Islet precursor cell (in vitro differentiated cells): Measurements from ENCODE around the gene OSTF1.

Experiments used
- DNase-seq: peaks from one replicate; pipeline ENCODE4 v3.0.0-alpha.2; 2018

The OSTF1 gene

GRCh38 chr9:75123696-75124095 is 35.4 kb downstream of the OSTF1 start:
- no peak for DNase-seq

DNA sequence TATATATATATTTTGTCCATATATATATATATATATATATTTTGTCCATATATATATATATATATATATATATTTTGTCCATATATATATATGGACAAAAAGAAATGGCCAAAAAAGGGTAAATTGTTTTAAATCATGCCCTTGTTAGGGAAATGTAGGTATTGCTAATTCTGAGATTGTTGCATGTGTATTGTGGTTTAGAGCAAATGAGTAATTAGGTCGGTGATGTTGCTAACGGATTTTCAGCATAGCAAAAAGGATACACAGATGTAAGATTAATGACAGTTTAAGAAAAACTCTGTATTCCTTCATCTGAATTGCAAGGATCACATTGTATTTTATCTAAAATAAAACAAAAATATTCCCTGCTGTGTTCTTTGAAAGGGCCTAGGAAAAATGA is 40.2 kb downstream of the OSTF1 start:
- no peak for DNase-seq

GRCh38 chr9:75130172-75130571 is 41.9 kb downstream of the OSTF1 start:
- DNase-seq, result no peak

DNA sequence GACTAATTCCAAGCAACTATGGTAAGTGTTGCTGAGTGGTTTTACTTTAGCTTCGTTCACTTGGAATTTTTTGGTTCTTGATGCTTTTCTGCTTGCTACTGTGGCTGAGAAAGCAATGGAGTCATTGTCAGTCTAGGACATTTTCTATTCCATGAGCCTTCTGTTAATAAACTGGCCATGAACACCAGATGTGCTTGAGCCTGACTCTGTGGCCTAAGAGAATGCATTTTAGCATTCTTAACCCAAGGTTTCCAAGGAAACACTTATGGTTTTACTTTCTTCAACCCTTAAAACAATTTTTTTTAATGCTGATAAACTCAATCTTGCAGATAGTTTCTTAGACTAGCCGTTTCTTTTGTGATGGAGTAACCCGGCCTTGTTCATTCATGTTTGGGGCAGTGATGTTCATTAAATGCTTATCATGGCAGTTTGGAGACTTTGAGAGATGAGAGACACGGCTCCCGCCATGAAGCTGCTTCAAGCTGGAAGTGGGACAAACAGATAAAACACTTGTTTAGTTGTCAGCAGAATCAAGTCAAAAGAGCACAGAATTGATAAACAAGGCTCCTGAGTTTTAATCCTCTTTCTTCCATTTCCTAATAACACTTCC is 42.4 kb downstream of the OSTF1 start:
- no peak for DNase-seq

DNA sequence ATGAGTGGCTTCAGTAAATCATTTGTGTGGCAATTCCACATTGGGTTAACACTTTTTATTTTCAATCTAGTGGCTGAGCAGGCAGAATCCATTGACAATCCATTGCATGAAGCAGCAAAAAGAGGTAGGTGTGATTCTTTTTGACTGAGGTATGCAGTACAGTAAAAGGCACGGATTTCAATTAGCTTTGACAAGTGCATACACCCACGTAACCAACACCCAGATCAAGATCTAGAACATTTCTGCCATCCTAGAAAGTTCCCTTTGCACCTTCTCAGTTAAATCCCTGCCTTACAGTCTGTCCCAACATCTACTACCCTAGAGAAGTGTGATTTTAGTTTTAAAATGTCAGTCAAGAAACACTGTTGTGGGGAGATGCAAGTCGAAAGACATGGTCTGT is 43.4 kb downstream of the OSTF1 start:
- DNase-seq, result no peak

DNA sequence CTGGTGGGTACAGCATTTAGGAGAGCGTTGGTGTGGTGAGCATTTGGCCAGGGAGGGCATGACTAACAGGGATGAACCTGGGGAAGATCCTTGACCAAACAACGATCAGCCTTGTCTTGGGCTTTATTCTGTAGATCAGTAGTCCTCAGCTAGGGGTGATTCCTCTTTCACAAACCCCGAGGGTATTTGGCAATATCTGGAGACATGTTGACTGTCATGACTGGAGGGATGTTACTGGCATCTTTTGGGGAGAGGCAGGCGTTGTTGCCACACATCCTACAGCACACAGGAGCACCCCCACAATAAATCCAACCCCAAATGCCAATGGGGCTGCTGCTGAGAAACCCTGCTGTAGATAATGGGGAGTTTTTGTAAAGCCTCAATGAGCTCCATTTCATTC is 43.9 kb downstream of the OSTF1 start:
- DNase-seq, result no peak

DNA sequence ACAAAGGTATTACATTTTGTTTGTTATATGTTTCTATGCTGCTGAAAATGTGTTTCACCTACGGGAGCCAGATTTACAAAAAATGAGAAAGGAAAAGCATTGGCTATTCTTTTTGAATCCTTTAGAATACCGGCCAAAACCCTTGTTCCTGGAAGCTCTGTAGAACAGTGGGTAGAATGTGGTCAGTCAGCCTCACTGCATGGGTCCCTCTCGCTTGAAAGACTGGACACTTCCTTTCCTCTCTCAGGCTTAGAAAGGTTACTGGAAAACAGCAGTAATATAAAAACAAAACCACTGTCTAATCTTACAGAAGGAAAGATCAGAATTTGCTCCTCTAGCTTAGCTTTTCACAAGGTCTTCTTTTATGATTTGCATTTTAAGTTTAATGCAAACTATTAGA is 45.1 kb downstream of the OSTF1 start:
- no peak for DNase-seq

- DNase-seq, result no peak
Observed at GRCh38 chr9:75134495-75134894, 46.2 kb downstream of the OSTF1 start.

GRCh38 chr9:75138260-75139040 is 50.1 kb downstream of the OSTF1 start:
- no peak for DNase-seq

DNA sequence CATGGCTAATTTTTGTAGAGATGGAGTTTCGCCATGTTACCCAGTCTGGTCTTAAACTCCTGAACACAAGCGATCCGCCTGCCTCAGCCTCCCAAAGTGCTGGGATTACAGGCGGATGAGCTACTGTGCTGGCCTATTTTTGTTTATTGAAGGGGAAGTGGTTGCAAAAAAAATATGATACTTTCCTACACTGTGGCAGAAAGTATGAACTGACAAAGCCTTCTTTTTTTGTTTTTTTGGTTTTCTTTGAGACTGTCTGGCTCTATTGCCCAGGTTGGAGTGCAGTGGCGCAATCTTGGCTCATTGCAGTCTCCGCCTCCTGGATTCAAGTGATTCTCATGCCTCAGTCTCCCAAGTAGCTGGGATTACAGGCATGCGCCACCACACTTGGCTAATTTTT is 50.9 kb downstream of the OSTF1 start:
- no peak for DNase-seq

DNA sequence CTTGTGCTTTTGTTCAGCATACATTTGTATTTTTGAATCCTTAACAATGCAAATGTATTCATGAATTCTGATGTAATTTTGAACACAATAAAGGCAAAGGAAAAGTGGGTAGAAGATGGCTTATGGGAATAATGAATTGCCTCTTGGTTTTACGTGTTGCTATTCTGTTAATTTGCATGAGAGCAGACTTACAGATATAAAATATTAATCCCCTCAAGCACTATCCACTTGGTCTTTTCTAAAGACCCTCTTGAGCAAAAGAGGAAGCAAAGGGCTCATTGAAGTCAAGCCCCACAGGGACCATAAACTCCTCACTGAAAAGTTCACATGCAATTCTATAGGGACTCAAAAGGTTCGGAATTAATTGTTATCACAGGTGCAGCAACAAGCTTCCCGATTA is 51.9 kb downstream of the OSTF1 start:
- no peak for DNase-seq

GRCh38 chr9:75142202-75142601 is 53.9 kb downstream of the OSTF1 start:
- no peak for DNase-seq

GRCh38 chr9:75146229-75146628 is 57.9 kb downstream of the OSTF1 start:
- DNase-seq, result peak; percentile 76

- no peak for DNase-seq
Observed at GRCh38 chr9:75147638-75148037, 59.3 kb downstream of the OSTF1 start.

- peak; percentile 70 for DNase-seq
Observed at GRCh38 chr9:75148561-75148960, 60.2 kb downstream of the OSTF1 start.

DNA sequence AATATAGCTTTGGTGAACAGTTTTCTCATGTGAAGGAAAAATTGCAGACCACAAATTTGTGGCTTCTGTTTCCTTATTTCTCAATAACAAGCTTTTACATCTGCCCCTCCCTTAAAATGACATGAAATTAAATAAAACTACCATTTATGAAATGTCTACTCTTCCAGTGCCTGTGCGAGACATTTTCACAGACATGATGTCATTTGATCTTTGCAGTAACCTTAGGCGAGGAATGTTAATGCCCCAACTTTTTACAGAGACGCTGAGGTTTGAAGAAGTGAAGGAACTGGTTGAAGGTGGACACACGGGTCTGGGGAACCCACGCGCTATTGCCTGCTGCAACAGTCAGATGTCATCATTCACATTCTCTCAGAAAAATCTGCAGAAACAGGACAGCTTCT is 61.5 kb downstream of the OSTF1 start:
- DNase-seq, result no peak

DNA sequence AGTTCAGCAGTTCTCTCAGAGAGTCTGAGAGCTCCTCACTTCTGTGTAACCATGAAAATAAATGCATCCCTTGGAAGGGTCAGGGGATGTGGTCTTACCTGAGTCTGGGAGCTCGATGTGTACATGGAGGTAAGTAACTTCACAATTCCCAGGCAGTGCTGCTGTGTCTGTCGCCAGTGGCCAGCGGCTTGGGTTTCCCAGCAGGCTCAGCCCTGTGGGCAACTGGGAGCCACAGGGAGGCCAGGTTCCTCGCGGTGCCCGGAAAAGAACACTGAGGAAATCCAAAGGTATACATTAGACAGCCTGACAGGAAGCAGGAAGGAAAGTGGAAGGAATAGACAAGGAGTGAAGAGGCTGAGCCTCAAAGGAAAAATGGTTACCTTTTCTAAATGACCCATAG is 62.2 kb downstream of the OSTF1 start:
- no peak for DNase-seq

DNA sequence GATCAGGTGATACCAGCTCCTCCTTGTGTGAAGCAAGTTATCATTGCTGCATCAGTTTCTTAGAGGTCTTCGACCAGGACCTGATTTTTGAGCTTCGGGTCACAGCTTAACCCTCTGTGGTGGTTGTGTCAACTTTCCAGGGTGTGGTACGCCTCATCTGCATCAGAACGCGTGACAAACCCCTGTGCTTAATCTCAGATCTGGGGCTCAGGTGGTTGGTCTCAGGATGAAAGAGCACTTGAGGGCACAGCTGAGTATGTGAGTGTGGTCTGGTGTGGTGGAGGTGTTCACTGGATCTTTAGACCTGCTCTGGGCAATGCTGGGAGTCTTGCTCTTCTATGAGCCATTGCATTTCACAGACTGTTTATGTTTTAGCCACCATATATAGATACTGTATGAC is 64.1 kb downstream of the OSTF1 start:
- DNase-seq, result no peak

DNA sequence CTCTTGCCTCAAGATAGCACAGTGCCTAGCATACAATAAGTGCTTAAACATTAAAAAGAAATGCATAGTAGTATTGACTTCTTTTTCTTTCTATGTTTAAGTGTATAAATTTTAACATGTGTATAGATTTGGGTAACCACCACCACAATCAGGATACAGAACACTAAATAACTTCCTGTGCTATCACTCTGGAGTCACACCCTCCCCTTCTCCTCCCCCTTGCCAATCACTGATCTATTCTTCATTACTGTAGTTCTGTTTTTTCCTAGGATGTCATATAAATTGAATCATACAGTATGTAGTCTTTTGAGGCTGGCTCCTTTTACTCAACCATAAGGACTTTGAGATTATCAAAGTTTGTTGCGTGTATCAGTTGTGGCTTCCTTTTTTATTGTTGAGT is 68.5 kb downstream of the OSTF1 start:
- DNase-seq, result no peak

GRCh38 chr9:75161116-75161857 is 73.0 kb downstream of the OSTF1 start:
- DNase-seq, result no peak

- DNase-seq, result no peak
Observed at GRCh38 chr9:75163764-75164163, 75.5 kb downstream of the OSTF1 start.

DNA sequence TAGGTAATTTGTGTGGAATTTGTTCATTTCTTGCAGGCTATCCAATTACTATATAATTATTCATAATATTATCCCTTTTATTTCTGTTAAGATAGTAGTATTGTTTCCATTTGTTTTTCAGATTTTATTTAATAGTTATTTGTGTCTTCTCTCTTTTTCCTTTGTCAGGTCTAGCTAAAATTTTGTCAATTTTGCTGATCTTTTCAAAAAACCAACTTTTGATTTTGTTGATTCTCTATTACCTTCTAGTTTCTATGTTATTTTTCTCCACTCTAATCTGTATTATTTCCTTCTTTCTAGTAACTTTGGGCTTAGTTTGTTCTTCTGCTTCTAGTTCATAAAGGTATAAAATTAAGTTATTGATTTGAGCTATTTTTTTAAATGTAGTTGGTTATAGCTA is 76.3 kb downstream of the OSTF1 start:
- no peak for DNase-seq

- DNase-seq, result no peak
Observed at GRCh38 chr9:75167281-75167680, 79.0 kb downstream of the OSTF1 start.
